ENCODE data around the gene RAPSN. TPM values are rescaled to one million over a fixed set of nuclear protein-coding genes. Genes with fewer than 3 reads are reported as not detected.
"Not testable (repeated sequence)": the region's sequence is repeated elsewhere in the genome, so short reads cannot be mapped to it uniquely, and the experiment has no call there.

The RAPSN gene
- total and polyA plus RNA-seq, 2 of the 8 experiments (the other 6 are each of a cell fraction or from before 2014, with no cell fraction given): 0.06 to 0.34 TPM

- H2BK5ac ChIP-seq (ENCODE audit: low read depth, low read length); H3K23ac ChIP-seq (ENCODE audit: insufficient read length); H2BK120ac ChIP-seq (replicated peaks; ENCODE audit: low read depth, low read length); H2BK12ac ChIP-seq (ENCODE audit: low read depth, low read length); H4K8ac ChIP-seq (ENCODE audit: extremely low read depth, insufficient read depth, low read length); H3K36me3 ChIP-seq (ENCODE audit: control insufficient read depth in 2 of 4, insufficient read depth in 4 of 4, low read length in 3 of 4); H3K18ac ChIP-seq (ENCODE audit: extremely low read depth, low read length); H3K23me2 ChIP-seq (ENCODE audit: low read depth, low read length); H4K5ac ChIP-seq (ENCODE audit: insufficient read length, low read depth, low read length); H3K79me2 ChIP-seq (ENCODE audit: control insufficient read depth in 1 of 2, insufficient read depth in 2 of 2, low read length in 2 of 2); H2AK5ac ChIP-seq (ENCODE audit: low read depth, low read length); H2BK15ac ChIP-seq (ENCODE audit: low read length); H3K9ac ChIP-seq (replicated peaks in 1 of 4; ENCODE audit: extremely low read depth in 1 of 4, low read depth in 3 of 4, low read length in 3 of 4); H4K20me1 ChIP-seq (replicated peaks in 1 of 2; ENCODE audit: control insufficient read depth in 1 of 2, insufficient read depth in 2 of 2, low read length in 2 of 2); H3K4me1 ChIP-seq (replicated peaks in 1 of 4; ENCODE audit: control insufficient read depth in 3 of 4, insufficient read depth in 4 of 4, low read length in 3 of 4); H3K4ac ChIP-seq (replicated peaks; ENCODE audit: insufficient read length, low read depth, low read length); H3K4me3 ChIP-seq (ENCODE audit: extremely low read depth in 1 of 4, insufficient read depth in 2 of 4, low read depth in 3 of 4, low read length in 4 of 4); H2AFZ ChIP-seq (ENCODE audit: low read length); H4K91ac ChIP-seq (replicated peaks; ENCODE audit: insufficient read length, low read length); H3K4me2 ChIP-seq (ENCODE audit: insufficient read depth in 1 of 2, low read depth in 2 of 2, low read length in 2 of 2); H3K56ac ChIP-seq (replicated peaks; ENCODE audit: insufficient read length, low read depth, low read length); DNase-seq (ENCODE audit: low read depth in 1 of 2, low spot score in 2 of 2); H2BK20ac ChIP-seq (ENCODE audit: low read length); H3K27me3 ChIP-seq (replicated peaks in 1 of 4; ENCODE audit: control insufficient read depth in 3 of 4, extremely low read depth in 1 of 4, insufficient read depth in 3 of 4, low read length in 3 of 4); H3K27ac ChIP-seq (ENCODE audit: low read depth, low read length); H3K14ac ChIP-seq (ENCODE audit: insufficient read length); H3K9me3 ChIP-seq (ENCODE audit: insufficient read depth in 2 of 2, low read depth in 1 of 2, low read length in 1 of 2); H3K79me1 ChIP-seq (ENCODE audit: low read depth, low read length): not testable (repeated sequence)
- FAIRE-seq: peak; percentile 79
- WGBS, 2 experiments (ENCODE audit: extremely low coverage in 1 of 2, insufficient coverage in 1 of 2, insufficient read length in 1 of 2, insufficient replicate concordance in 2 of 2, low coverage in 1 of 2, low lambda C conversion rate in 2 of 2, missing lambda C conversion rate in 1 of 2): 75% methylated on average over 6 of the region's 8 CpGs; no CpG with 5 or more reads in 1 of the 2 experiments
- POLR2A ChIA-PET (ENCODE audit: partially characterized antibody): interaction anchor here (1.4 kb wide), 1 partner anchor 8 kb away, joined by 4 read pairs; no protein-coding TSS in a partner anchor
- TF ChIP-seq YY1 (IDR thresholded peaks at IDR 0.05; ENCODE audit: low read depth, low read length): 0 out of 2 replicates have a peak, but pooled peaks have one; percentile 26
- peak; percentile 79 to 81 for TF ChIP-seq RAD21 (IDR thresholded peaks at IDR 0.05 in 1 of 2, conservative IDR thresholded peaks at IDR 0.05 in 1 of 2; ENCODE audit: low read depth in 2 of 2, low read length in 2 of 2)
- TF ChIP-seq CEBPB (IDR thresholded peaks at IDR 0.05; ENCODE audit: low read depth, low read length): peak; percentile 64
- peak; percentile 75 to 82 (median 76) for TF ChIP-seq CTCF (IDR thresholded peaks at IDR 0.05; ENCODE audit: control extremely low read depth in 1 of 3, insufficient read depth in 1 of 3, low read depth in 1 of 3, low read length in 3 of 3)
- CTCF ChIA-PET (ENCODE audit: partially characterized antibody): interaction anchor here (0.6 to 2.7 kb wide), 22 partner anchors 8 to 261 kb away, joined by 3 to 21 read pairs (median 5); no protein-coding TSS in a partner anchor
Measured at GRCh38 chr11:47454258-47454671, 5.3 kb upstream of the RAPSN start.
